Endodermal cell (in vitro differentiated cells): Measurements from ENCODE around the gene PRIMPOL. TPM values are rescaled to one million over a fixed set of nuclear protein-coding genes. Genes with fewer than 3 reads are reported as not detected.
"Not testable (repeated sequence)": the region's sequence is repeated elsewhere in the genome, so short reads cannot be mapped to it uniquely, and the experiment has no call there.

Source experiments
- DNase-seq: peaks from one replicate; pipeline ENCODE4 v3.0.0-alpha.2; 2017
- H3K27ac ChIP-seq: 2 replicates; pipeline ENCODE4 v1.5.1; 2013; ENCODE audit warnings: mild to moderate bottlenecking, low read depth, low read length, moderate library complexity
- H3K27me3 ChIP-seq: 2 replicates; pipeline ENCODE4 v1.6.1; 2013; ENCODE audit warnings: mild to moderate bottlenecking, low read length, moderate library complexity; ENCODE audit not compliant: insufficient read depth, control insufficient read depth, poor library complexity, severe bottlenecking
- H3K36me3 ChIP-seq: 2 replicates; pipeline ENCODE4 v1.7.0; 2013; ENCODE audit warnings: mild to moderate bottlenecking, low read length, moderate library complexity; ENCODE audit not compliant: control insufficient read depth, insufficient read depth
- H3K4me1 ChIP-seq: one replicate; pipeline ENCODE4 v1.7.0; 2013; ENCODE audit warnings: low read length; ENCODE audit not compliant: control insufficient read depth, insufficient read depth
- H3K4me3 ChIP-seq: 2 replicates; pipeline ENCODE4 v1.5.1; 2013; ENCODE audit warnings: mild to moderate bottlenecking, low read length, moderate library complexity
- H3K9ac ChIP-seq: 2 replicates; pipeline ENCODE4 v1.6.1; 2013; ENCODE audit warnings: mild to moderate bottlenecking, low read length, moderate library complexity; ENCODE audit not compliant: poor library complexity, severe bottlenecking; ENCODE audit errors: extremely low read depth
- H3K9me3 ChIP-seq: 2 replicates; pipeline ENCODE4 v1.6.1; 2013; ENCODE audit warnings: mild to moderate bottlenecking, low read length, moderate library complexity; ENCODE audit not compliant: control insufficient read depth
- H3K27ac Mint-ChIP-seq: 2 replicates; pipeline ENCODE4 v1.8.0; 2020; ENCODE audit warnings: mixed read lengths
- H3K27me3 Mint-ChIP-seq: 2 replicates; pipeline ENCODE4 v1.8.0; 2021; ENCODE audit warnings: mild to moderate bottlenecking, mixed read lengths; ENCODE audit not compliant: insufficient read depth
- H3K36me3 Mint-ChIP-seq: 2 replicates; pipeline ENCODE4 v1.8.0; 2020; ENCODE audit warnings: low read depth, mixed read lengths
- H3K4me1 Mint-ChIP-seq: 2 replicates; pipeline ENCODE4 v1.8.0; 2020; ENCODE audit warnings: mixed read lengths
- H3K4me3 Mint-ChIP-seq: 2 replicates; pipeline ENCODE4 v1.8.0; 2020; ENCODE audit warnings: mild to moderate bottlenecking, moderate library complexity, mixed read lengths
- H3K9me3 Mint-ChIP-seq: 2 replicates; pipeline ENCODE4 v1.8.0; 2020; ENCODE audit warnings: mild to moderate bottlenecking, mixed read lengths
- CTCF ChIP-seq: fragments of 200-600 bp; sonication (generic); conservative IDR thresholded peaks from 2 replicates; pipeline ENCODE4 v1.5.0; 2021; ENCODE audit warnings: antibody characterized with exemption, mild to moderate bottlenecking
- WGBS, 2 experiments: methylation state at CpG; one replicate each; pipeline versions ENCODE4 v1.1.5 to v1.1.7; 2013; ENCODE audit warnings: missing lambda C conversion rate in 2 of 2, mixed read lengths in 1 of 2; ENCODE audit not compliant: insufficient coverage in 1 of 2, insufficient read length in 1 of 2; 5-methylcytosine and 5-hydroxymethylcytosine counted together
- total RNA-seq, 2 donors: library from RNA; stranded (reverse); fragmentation: NEBNext Ultra II Directional in 1 of 2; extraction: Animal tissue kit (Norgen Biotek cat#: 25700) in 1 of 2; gene quantifications; 2 replicates in 1 of 2; 3 replicates in 1 of 2; pipeline ENCODE4 v1.2.1, GENCODE V29; 2021

The PRIMPOL gene
- total RNA-seq, 2 donors from 2014 or later = 10.1 to 12.0 TPM

GRCh38 chr4:184732126-184732525 lies 82.6 kb downstream of the PRIMPOL start:
- Histone ChIP-seq H3K36me3 (peaks cover 32% of the 10 kb centered on the region), H3K4me1 (no peaks in the 10 kb centered on the region), H3K4me3 (peak overlapping the region; percentile 99), H3K27ac (no peak overlapping the region), H3K27me3 (no peaks in the 10 kb centered on the region), H3K9ac (peak overlapping the region; percentile 93), H3K9me3 (no peaks in the 10 kb centered on the region)
- H3K36me3 Mint-ChIP-seq = peaks cover 25% of the 10 kb centered on the region
- no peak for DNase-seq
- WGBS, 2 experiments = 65 to 93% methylated on average over 2 to 4 of the region's 4 CpGs
- H3K4me1 Mint-ChIP-seq = peaks cover 13% of the 10 kb centered on the region
- TF ChIP-seq CTCF = no peak
- H3K9me3 Mint-ChIP-seq = no peaks in the 10 kb centered on the region
- peak overlapping the region; percentile 98 for H3K27ac Mint-ChIP-seq
- H3K27me3 Mint-ChIP-seq = peaks cover 2% of the 10 kb centered on the region
- peak overlapping the region; percentile 97 for H3K4me3 Mint-ChIP-seq

DNA sequence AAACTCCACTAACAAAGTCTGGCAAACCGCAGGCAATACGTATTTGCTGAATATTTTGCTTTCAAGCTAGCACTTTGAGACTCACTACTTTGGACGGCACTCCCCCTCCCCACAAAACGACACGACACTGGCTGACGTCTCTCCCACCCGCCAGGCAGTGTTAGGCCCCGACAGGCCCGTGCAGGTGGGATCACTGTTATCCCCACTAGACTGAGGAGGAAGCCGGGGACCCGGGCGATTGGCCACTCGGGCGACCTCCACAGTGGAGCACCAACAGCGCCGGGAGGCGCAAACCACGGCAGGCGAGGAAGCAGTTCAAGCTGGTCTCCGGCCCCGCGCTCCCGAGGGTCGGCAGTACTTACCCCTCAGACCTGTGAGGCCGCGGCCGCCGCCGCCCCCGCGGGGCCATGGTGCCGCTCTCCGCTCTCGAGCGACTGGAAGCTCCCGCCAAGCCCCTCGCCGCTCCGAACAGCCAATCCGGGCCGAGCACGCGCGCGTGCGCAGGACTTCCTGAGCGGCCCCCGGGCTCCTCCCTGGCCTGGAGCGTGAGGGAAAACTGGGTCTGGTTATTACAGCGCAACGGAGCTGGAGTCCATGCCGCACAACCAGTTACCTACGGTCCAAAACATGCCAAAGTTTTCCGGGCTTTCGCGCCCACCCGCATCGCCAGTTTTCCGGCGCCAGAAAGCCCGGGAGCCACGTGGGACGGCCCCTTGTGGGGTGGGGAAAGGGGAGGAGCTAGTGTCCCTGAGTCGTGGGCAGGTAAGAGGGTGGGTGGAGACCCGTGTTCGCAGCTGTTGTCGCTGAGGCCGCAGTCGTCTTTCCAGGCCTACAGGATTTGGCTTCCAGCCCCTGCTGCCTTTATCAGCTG lies 84.4 kb downstream of the PRIMPOL start, which contains the start of gene CENPU:
Gene CENPU, minus strand, starts transcription at position 443 of the 871 bp plus-strand sequence. Its CDS starts 34 bp downstream, at position 409.
- Histone ChIP-seq H3K9ac (peak within 1 kb of the TSS; percentile 93), H3K36me3 (peaks cover 16% of the 10 kb centered on the region), H3K27me3 (no peaks in the 10 kb centered on the region), H3K4me3 (peak within 1 kb of the TSS; percentile 99), H3K9me3 (no peaks in the 10 kb centered on the region), H3K4me1 (no peaks in the 10 kb centered on the region), H3K27ac (peak within 1 kb of the TSS; percentile 90)
- peak within 1 kb of the TSS; percentile 98 for H3K27ac Mint-ChIP-seq
- TF ChIP-seq CTCF = no peak
- H3K27me3 Mint-ChIP-seq = peaks cover 2% of the 10 kb centered on the region
- H3K36me3 Mint-ChIP-seq = peaks cover 9% of the 10 kb centered on the region
- no peaks in the 10 kb centered on the region for H3K9me3 Mint-ChIP-seq
- H3K4me1 Mint-ChIP-seq = peaks cover 13% of the 10 kb centered on the region
- DNase-seq = peak; percentile 99
- peak within 1 kb of the TSS; percentile 97 for H3K4me3 Mint-ChIP-seq
- WGBS, 2 experiments = 0% methylated on average over 28 to 69 of the region's 69 CpGs

DNA sequence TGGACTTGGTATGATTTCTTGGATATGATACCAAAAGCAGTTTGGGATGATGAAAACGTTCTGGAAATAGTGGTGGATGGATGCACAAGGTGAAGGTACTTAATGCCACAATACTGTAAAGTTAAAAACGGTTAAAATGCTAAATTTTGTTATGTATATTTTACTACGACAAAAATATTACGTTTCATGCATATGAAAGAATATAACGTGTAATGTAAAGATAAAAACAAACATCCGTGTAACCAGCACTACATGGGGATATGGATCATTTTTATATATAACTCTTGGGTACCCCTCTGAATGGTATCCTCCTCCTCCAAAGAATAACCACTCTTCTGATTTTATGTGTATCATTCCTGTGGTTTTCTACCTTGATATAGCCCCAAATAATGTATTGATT lies 85.2 kb downstream of the PRIMPOL start:
- no peak overlapping the region for H3K27ac ChIP-seq
- TF ChIP-seq CTCF = no peak
- 73 to 74% methylated on average over 5 of the region's 6 CpGs for WGBS, 2 experiments
- Mint-ChIP-seq H3K9me3 (peaks cover 3% of the 10 kb centered on the region), H3K4me1 (peaks cover 13% of the 10 kb centered on the region), H3K27me3 (peaks cover 2% of the 10 kb centered on the region), H3K36me3 (peaks cover 8% of the 10 kb centered on the region), H3K4me3 (peak overlapping the region; percentile 97), H3K27ac (no peak overlapping the region)
- DNase-seq = no peak
- no peaks in the 10 kb centered on the region for H3K4me1 ChIP-seq
- H3K27me3 ChIP-seq = no peaks in the 10 kb centered on the region
- no peak overlapping the region for H3K9ac ChIP-seq
- H3K9me3 ChIP-seq = peaks cover 3% of the 10 kb centered on the region
- peak overlapping the region; percentile 75 for H3K4me3 ChIP-seq
- H3K36me3 ChIP-seq = peaks cover 8% of the 10 kb centered on the region

- H3K36me3 Mint-ChIP-seq, H3K27me3 Mint-ChIP-seq, DNase-seq, H3K9ac ChIP-seq, H3K4me3 Mint-ChIP-seq, H3K4me1 ChIP-seq, H3K4me1 Mint-ChIP-seq, H3K4me3 ChIP-seq, H3K36me3 ChIP-seq, H3K27me3 ChIP-seq, H3K27ac Mint-ChIP-seq, H3K27ac ChIP-seq: not testable (repeated sequence)
- WGBS, 2 experiments = 88% methylated on average over 1 of the region's 1 CpG; no CpG with 5 or more reads in 1 of the 2 experiments
- H3K9me3 ChIP-seq = peaks cover 21% of the 10 kb centered on the region
- peaks cover 30% of the 10 kb centered on the region for H3K9me3 Mint-ChIP-seq
These were observed 90.0 kb downstream of the PRIMPOL start for GRCh38 chr4:184739575-184739974.
